ENCODE data around the gene SERPINA9.
"Not testable (repeated sequence)": the region's sequence is repeated elsewhere in the genome, so short reads cannot be mapped to it uniquely, and the experiment has no call there.

Gene SERPINA9, protein sequence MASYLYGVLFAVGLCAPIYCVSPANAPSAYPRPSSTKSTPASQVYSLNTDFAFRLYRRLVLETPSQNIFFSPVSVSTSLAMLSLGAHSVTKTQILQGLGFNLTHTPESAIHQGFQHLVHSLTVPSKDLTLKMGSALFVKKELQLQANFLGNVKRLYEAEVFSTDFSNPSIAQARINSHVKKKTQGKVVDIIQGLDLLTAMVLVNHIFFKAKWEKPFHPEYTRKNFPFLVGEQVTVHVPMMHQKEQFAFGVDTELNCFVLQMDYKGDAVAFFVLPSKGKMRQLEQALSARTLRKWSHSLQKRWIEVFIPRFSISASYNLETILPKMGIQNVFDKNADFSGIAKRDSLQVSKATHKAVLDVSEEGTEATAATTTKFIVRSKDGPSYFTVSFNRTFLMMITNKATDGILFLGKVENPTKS

DNA sequence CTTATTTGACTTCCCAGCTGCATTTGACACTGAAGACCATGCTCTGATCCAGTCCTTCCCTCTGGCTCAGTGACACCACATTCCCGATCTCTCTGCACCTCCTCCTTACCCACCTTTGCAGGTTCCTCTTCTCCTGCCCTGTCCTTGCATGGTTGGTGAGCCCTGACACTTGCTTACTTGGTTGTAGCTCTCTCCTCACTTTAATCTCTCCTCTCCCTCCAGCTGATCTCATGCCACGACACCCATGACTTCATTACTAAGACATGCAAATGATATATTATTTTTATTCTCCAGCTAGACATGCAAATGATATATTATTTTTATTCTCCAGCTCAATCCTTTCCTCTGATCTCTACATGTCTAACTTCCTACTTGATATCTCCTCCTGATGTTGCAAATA is at the start of gene SERPINA9:
Gene SERPINA9, minus strand, starts transcription at position 175 of the 400 bp plus-strand sequence. CDS start 6,357 bp downstream, outside the sequence.
- TF ChIP-seq JUND (IDR thresholded peaks at IDR 0.05; ENCODE audit: low read depth), result no peak
- in situ Hi-C loops (cut with HindIII; ENCODE audit: low pct_unique_long_range_greater_than_20kb, low sequenced_read_pairs), result no loop called here

DNA sequence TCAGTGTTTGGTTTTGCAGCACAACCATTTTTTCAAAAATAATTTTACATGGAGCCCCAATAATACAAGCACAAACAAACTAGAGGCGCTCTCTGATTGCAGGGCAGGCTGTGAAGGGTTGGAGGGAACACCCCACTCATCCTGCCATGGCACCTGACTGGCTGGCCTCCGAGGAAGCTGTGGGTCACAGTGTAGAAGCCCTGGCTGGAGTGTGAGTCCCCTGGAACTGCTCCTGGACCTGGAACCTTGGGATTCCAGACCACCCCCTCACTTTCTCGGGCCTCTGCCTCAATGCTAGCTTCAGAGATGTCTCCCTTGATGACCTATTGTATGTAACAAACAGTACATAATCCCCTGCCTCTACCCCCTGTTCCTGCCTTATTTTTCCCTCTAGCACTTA is 48.1 kb upstream of the SERPINA9 start:
- in situ Hi-C loops (cut with HindIII; ENCODE audit: low pct_unique_long_range_greater_than_20kb, low sequenced_read_pairs), result no loop called here
- no peak for DNase-seq (ENCODE audit: low read depth in 1 of 2, low spot score in 1 of 2)
- TF ChIP-seq JUND (IDR thresholded peaks at IDR 0.05; ENCODE audit: low read depth), result no peak

More for the DNA sequence above, at the start of gene SERPINA9:
- no peak for DNase-seq (ENCODE audit: low read depth in 1 of 2, low spot score in 1 of 2)

DNA sequence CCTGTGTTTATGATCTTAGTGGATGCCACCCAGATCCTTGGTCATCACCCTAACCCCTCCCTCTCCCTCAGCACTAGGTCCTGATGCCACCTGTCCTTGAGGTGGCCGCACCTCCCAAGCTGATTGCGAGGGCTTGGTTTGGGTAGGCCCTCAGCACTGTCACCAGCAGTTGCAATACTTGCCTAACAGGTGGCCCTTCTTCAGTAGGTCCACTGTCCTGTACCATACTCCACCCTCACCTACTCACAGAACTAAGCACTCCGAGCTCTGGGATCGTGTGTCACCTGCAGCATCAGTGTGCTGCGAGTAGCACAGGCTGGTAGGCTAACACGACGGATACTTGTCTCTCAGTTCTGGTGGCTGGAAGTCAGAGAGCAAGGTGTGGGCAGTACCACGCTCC is 47.3 kb upstream of the SERPINA9 start:
- no peak for DNase-seq (ENCODE audit: low read depth in 1 of 2, low spot score in 1 of 2)
- in situ Hi-C loops (cut with HindIII; ENCODE audit: low pct_unique_long_range_greater_than_20kb, low sequenced_read_pairs), result no loop called here
- TF ChIP-seq JUND (IDR thresholded peaks at IDR 0.05; ENCODE audit: low read depth), result no peak

DNA sequence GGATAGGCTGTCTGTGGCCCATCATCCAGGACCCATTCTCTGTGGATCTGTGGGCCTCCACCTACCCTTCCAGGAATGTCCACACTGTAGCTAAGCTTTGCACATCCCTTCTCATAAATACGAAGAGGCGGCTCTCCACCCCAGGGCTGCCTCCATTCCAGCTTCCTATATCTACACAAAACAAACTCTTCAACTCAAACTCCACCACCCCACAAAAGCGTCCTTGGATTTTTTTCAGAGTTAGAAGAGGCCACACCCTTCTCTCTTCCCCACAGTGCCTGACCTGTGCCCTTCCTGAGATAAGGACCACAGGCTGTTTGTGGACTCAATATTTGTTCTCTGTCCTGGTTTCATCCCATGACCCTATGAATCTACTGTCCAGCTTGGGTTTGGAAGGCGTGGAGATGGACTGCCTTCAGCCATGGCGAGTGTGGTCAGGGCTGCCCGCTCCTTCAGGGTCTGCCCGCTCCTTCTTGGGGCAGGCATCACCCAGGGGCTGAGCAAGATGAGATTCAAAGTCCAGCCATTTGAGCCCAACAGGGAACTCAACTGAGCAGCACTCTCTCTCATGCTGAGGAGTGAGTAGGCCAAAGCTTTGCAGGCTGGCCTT is 46.2 kb upstream of the SERPINA9 start:
- DNase-seq (ENCODE audit: low read depth in 1 of 2, low spot score in 1 of 2), result no peak
- TF ChIP-seq JUND (IDR thresholded peaks at IDR 0.05; ENCODE audit: low read depth), result no peak
- in situ Hi-C loops (cut with HindIII; ENCODE audit: low pct_unique_long_range_greater_than_20kb, low sequenced_read_pairs), result no loop called here

DNA sequence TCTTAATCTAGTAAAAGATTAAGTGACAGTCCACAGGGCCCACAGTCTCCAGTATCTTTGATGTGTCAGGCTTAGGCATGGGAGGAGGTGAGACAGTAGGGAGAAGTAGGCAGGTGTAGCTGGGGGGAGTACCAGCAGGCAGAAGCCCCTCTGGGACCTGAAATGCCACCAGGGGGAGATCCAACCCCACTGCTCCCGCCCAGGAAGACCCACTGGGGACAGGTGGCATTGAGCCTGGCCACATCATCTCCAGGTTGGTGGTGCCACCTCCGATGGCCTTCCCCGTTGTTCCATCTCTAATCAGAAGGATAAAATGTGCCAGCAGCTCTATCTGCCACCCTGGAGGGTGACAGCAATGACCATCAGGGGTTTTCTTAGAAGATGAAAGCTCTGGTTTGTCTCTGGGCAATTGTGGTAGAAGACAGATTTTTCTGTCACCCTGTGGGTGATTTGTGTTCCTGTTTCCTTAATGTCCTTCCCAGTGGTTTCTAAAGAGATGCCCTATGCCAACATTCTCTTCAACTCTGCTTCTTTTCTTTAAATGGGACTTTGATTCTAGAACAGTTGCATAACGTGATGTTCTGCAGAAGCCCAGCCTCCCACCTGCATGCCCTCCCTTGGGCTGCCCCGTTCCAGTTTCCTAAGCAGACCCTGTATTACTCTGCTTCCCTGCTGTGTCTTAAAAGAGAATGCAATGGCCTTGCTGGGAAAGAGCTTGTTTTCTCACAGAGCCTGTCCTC is 45.5 kb upstream of the SERPINA9 start:
- in situ Hi-C loops (cut with HindIII; ENCODE audit: low pct_unique_long_range_greater_than_20kb, low sequenced_read_pairs), result no loop called here
- TF ChIP-seq JUND (IDR thresholded peaks at IDR 0.05; ENCODE audit: low read depth), result no peak
- no peak for DNase-seq (ENCODE audit: low read depth in 1 of 2, low spot score in 1 of 2)

DNA sequence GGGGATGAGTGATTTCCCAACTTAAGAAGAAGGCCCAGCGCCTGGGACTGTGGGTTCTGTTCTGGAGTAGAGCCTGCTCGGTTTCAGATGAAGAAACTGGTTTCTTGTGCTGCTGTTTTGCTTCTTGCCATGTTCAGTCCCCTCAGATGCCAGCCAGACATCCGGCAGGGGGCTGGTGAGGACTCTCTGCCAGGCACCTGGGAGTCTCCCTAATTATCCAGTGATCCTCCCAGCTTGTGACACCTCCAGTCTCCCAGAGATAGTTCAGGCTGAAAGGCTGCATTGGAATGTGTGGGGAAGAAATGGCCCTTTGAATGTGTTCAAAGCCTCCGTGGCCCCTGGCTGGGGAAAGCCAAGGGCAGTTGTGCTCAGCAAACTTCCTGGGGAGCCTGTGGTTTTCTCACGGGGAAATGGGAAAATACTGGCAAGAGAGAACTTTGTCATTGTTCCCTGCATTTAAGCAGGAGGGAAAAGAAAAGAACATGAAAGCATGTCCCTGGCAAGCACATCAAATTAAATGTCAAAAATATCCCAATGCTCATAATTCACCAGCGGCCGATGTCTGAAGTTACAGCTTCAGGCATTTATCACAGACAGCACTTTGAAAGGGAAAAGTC is 41.8 kb upstream of the SERPINA9 start:
- in situ Hi-C loops (cut with HindIII; ENCODE audit: low pct_unique_long_range_greater_than_20kb, low sequenced_read_pairs), result no loop called here
- TF ChIP-seq JUND (IDR thresholded peaks at IDR 0.05; ENCODE audit: low read depth), result no peak
- DNase-seq (ENCODE audit: low read depth in 1 of 2, low spot score in 1 of 2), result no peak

DNA sequence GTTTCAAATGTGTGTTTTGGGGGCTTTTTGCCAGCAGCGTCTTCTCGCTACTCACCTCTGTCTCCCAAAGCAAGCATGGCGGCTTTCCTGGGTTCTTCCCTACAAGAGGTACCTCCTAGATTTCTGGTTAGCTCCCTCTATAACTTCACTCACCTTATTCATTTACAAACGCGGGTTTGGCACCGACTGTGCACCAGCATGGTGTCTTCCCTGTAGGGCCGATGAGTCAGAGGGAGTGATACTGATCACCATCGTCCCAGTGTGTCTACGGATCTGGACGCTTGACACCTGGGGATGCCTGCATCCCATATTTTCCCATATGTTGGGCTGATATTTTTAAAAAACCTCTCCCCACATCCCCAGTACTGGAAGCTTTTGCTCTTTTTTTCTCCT is 41.2 kb upstream of the SERPINA9 start:
- no peak for TF ChIP-seq JUND (IDR thresholded peaks at IDR 0.05; ENCODE audit: low read depth)
- in situ Hi-C loops (cut with HindIII; ENCODE audit: low pct_unique_long_range_greater_than_20kb, low sequenced_read_pairs), result no loop called here

DNA sequence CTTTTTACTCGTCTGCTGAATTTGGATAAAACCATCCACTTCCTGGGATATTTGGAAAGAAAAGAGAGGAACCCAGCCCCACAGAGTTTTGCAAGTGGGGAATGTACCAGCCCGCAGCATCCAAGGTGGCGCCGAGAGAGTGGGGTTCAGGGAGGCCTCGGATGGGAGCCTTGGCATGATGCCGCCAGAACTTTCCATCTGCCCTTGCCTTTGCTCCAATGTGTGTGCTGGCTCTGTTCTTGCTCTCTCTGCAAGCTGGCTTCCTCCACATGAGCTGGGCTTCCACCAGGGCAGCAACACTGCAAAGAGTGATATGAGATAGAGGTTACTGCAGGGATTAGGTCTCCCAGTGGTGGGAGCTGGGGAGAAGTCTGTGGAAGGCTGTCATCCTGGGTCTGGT is 39.9 kb upstream of the SERPINA9 start:
- in situ Hi-C loops (cut with HindIII; ENCODE audit: low pct_unique_long_range_greater_than_20kb, low sequenced_read_pairs), result no loop called here

More for the DNA sequence above, 41.2 kb upstream of the SERPINA9 start:
- peak in 1 of 2 experiments; percentile 37 for DNase-seq (ENCODE audit: low read depth in 1 of 2, low spot score in 1 of 2)

DNA sequence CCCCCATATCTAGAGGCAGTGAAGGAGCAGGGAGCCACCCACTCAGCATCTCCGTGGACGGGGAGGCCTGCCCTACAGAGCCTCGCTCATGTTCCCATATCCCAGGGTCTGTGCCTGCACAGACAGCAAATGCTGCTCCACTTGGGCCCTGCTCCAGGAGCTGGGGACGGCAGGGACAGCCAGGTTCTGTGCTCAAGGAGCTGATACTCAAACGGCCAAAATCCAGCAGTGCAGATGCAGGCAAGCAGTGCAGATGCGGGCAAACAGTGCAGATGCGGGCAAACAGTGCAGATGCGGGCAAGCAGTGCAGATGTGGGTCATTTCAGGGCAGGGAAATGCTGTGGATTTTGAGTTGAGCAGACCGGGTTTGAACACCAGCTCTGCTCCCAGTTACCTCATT is 39.4 kb upstream of the SERPINA9 start:
- DNase-seq (ENCODE audit: low read depth in 1 of 2, low spot score in 1 of 2), result no peak
- in situ Hi-C loops (cut with HindIII; ENCODE audit: low pct_unique_long_range_greater_than_20kb, low sequenced_read_pairs), result no loop called here
- no peak for TF ChIP-seq JUND (IDR thresholded peaks at IDR 0.05; ENCODE audit: low read depth)

More for the DNA sequence above, 39.9 kb upstream of the SERPINA9 start:
- DNase-seq (ENCODE audit: low read depth in 1 of 2, low spot score in 1 of 2), result no peak
- TF ChIP-seq JUND (IDR thresholded peaks at IDR 0.05; ENCODE audit: low read depth), result no peak

DNA sequence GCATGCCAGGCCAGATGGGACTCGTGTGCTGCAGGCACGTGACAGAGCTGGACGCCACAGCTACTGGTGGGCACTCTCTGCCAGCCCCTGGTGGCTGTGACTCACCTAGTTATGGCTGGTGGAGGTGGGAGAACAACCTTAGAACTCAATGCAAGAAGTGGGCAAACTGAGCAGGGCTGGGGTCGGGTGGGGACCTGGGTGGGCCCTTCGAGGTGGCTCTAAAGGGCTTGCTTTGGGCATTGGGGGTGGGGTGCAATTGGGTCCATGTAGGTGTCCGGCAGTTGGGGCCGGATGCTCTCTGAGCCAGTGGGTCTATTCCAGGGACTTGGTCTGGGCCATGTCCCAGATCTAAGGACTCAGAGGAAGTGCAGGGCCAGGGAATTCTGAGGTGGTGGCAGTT is 38.4 kb upstream of the SERPINA9 start:
- no peak for DNase-seq (ENCODE audit: low read depth in 1 of 2, low spot score in 1 of 2)
- no peak for TF ChIP-seq JUND (IDR thresholded peaks at IDR 0.05; ENCODE audit: low read depth)
- in situ Hi-C loops (cut with HindIII; ENCODE audit: low pct_unique_long_range_greater_than_20kb, low sequenced_read_pairs), result no loop called here

DNA sequence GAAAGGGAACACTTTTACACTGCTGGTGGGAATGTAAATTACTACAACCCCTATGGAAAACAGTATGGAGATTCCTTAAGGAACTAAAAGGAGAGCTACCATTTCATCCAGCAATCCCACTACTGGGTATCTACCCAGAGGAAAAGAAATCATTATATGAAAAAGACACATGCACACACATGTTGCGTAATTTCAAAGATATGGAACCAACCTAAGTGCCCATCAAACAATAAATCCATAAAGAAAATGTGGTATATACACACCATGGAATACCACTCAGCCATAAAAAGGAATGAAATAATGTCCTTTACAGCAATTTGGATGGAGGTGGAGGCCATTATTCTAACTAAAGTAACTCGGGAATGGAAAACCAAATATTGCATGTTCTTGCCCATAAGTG is 34.5 kb upstream of the SERPINA9 start:
- in situ Hi-C loops (cut with HindIII; ENCODE audit: low pct_unique_long_range_greater_than_20kb, low sequenced_read_pairs); DNase-seq (ENCODE audit: low read depth in 1 of 2, low spot score in 1 of 2): not testable (repeated sequence)

DNA sequence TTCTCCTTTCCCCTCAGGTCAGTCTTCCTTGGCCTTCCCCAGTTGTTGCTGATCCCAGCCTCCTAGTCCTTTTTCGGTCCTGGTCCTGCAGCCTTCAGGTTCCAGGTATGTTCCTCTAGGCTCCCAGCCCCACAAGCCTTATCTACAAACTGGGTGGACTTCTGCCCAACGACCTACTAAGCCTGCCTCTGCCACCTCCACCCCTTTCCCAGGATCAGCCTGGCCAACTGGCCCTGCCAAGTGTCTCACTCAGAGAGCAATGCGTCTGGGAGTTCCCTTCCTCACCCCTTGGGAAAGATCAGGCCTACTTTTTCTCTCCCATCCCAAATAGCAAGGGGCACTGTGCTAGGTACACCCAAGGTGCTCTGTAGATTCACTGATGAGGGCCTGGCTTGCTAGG is 33.4 kb upstream of the SERPINA9 start, which contains the start of gene SERPINA12:
Gene SERPINA12, minus strand, starts transcription at position 114 of the 400 bp plus-strand sequence. CDS start 11,072 bp downstream, outside the sequence.
- DNase-seq (ENCODE audit: low read depth in 1 of 2, low spot score in 1 of 2), result no peak
- no peak for TF ChIP-seq JUND (IDR thresholded peaks at IDR 0.05; ENCODE audit: low read depth)
- in situ Hi-C loops (cut with HindIII; ENCODE audit: low pct_unique_long_range_greater_than_20kb, low sequenced_read_pairs), result no loop called here
